Endodermal cell (in vitro differentiated cells): Measurements from ENCODE around the gene FASN. TPM values are rescaled to one million over a fixed set of nuclear protein-coding genes. Genes with fewer than 3 reads are reported as not detected.

Experiments
- DNase-seq: peaks from one replicate; pipeline ENCODE4 v3.0.0-alpha.2; 2017
- H3K27ac ChIP-seq: 2 replicates; pipeline ENCODE4 v1.5.1; 2013; ENCODE audit warnings: mild to moderate bottlenecking, low read depth, low read length, moderate library complexity
- H3K27me3 ChIP-seq: 2 replicates; pipeline ENCODE4 v1.6.1; 2013; ENCODE audit warnings: mild to moderate bottlenecking, low read length, moderate library complexity; ENCODE audit not compliant: insufficient read depth, control insufficient read depth, poor library complexity, severe bottlenecking
- H3K36me3 ChIP-seq: 2 replicates; pipeline ENCODE4 v1.7.0; 2013; ENCODE audit warnings: mild to moderate bottlenecking, low read length, moderate library complexity; ENCODE audit not compliant: control insufficient read depth, insufficient read depth
- H3K4me1 ChIP-seq: one replicate; pipeline ENCODE4 v1.7.0; 2013; ENCODE audit warnings: low read length; ENCODE audit not compliant: control insufficient read depth, insufficient read depth
- H3K4me3 ChIP-seq: 2 replicates; pipeline ENCODE4 v1.5.1; 2013; ENCODE audit warnings: mild to moderate bottlenecking, low read length, moderate library complexity
- H3K9ac ChIP-seq: 2 replicates; pipeline ENCODE4 v1.6.1; 2013; ENCODE audit warnings: mild to moderate bottlenecking, low read length, moderate library complexity; ENCODE audit not compliant: poor library complexity, severe bottlenecking; ENCODE audit errors: extremely low read depth
- H3K9me3 ChIP-seq: 2 replicates; pipeline ENCODE4 v1.6.1; 2013; ENCODE audit warnings: mild to moderate bottlenecking, low read length, moderate library complexity; ENCODE audit not compliant: control insufficient read depth
- H3K27ac Mint-ChIP-seq: 2 replicates; pipeline ENCODE4 v1.8.0; 2020; ENCODE audit warnings: mixed read lengths
- H3K27me3 Mint-ChIP-seq: 2 replicates; pipeline ENCODE4 v1.8.0; 2021; ENCODE audit warnings: mild to moderate bottlenecking, mixed read lengths; ENCODE audit not compliant: insufficient read depth
- H3K36me3 Mint-ChIP-seq: 2 replicates; pipeline ENCODE4 v1.8.0; 2020; ENCODE audit warnings: low read depth, mixed read lengths
- H3K4me1 Mint-ChIP-seq: 2 replicates; pipeline ENCODE4 v1.8.0; 2020; ENCODE audit warnings: mixed read lengths
- H3K4me3 Mint-ChIP-seq: 2 replicates; pipeline ENCODE4 v1.8.0; 2020; ENCODE audit warnings: mild to moderate bottlenecking, moderate library complexity, mixed read lengths
- H3K9me3 Mint-ChIP-seq: 2 replicates; pipeline ENCODE4 v1.8.0; 2020; ENCODE audit warnings: mild to moderate bottlenecking, mixed read lengths
- WGBS, 2 experiments: methylation state at CpG; one replicate each; pipeline versions ENCODE4 v1.1.5 to v1.1.7; 2013; ENCODE audit warnings: missing lambda C conversion rate in 2 of 2, mixed read lengths in 1 of 2; ENCODE audit not compliant: insufficient coverage in 1 of 2, insufficient read length in 1 of 2; 5-methylcytosine and 5-hydroxymethylcytosine counted together
- total RNA-seq, 2 donors: library from RNA; stranded (reverse); fragmentation: NEBNext Ultra II Directional in 1 of 2; extraction: Animal tissue kit (Norgen Biotek cat#: 25700) in 1 of 2; gene quantifications; 2 replicates in 1 of 2; 3 replicates in 1 of 2; pipeline ENCODE4 v1.2.1, GENCODE V29; 2021
- TF ChIP-seq, protein P1 (sequence below): fragments of 200-600 bp; sonication (generic); conservative IDR thresholded peaks from 2 replicates; pipeline ENCODE4 v1.5.0; 2021; ENCODE audit warnings: antibody characterized with exemption, mild to moderate bottlenecking

FASN gene
- total RNA-seq, 2 donors from 2014 or later, result 371 to 498 TPM

DNA sequence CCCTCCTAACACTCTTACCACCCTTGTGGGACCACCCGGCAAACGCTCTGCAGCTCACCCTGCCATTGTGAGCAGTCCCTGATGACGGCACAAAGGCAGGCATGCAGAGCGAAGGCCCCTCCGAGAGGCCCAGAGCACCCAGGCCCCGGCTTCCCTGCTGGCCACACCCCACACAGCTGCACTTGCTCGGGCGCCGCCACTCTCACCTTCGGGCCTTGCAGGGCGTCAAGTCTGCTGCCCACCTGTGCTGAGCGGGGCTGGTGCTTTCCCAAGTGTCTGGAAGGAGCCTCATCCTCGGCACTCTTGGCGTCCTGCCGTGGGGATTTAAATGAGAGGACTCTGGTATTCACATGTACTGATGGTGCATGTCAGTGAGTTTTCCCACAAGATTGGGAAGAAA, 30.3 kb upstream of the FASN start:
- Histone ChIP-seq H3K36me3 (no peaks in the 10 kb centered on the region), H3K4me1 (no peaks in the 10 kb centered on the region), H3K4me3 (no peak overlapping the region), H3K9ac (no peak overlapping the region), H3K27ac (no peak overlapping the region), H3K27me3 (no peaks in the 10 kb centered on the region), H3K9me3 (no peaks in the 10 kb centered on the region)
- H3K9me3 Mint-ChIP-seq, result no peaks in the 10 kb centered on the region
- no peak overlapping the region for H3K4me3 Mint-ChIP-seq
- no peaks in the 10 kb centered on the region for H3K27me3 Mint-ChIP-seq
- TF ChIP-seq, protein P1, sequence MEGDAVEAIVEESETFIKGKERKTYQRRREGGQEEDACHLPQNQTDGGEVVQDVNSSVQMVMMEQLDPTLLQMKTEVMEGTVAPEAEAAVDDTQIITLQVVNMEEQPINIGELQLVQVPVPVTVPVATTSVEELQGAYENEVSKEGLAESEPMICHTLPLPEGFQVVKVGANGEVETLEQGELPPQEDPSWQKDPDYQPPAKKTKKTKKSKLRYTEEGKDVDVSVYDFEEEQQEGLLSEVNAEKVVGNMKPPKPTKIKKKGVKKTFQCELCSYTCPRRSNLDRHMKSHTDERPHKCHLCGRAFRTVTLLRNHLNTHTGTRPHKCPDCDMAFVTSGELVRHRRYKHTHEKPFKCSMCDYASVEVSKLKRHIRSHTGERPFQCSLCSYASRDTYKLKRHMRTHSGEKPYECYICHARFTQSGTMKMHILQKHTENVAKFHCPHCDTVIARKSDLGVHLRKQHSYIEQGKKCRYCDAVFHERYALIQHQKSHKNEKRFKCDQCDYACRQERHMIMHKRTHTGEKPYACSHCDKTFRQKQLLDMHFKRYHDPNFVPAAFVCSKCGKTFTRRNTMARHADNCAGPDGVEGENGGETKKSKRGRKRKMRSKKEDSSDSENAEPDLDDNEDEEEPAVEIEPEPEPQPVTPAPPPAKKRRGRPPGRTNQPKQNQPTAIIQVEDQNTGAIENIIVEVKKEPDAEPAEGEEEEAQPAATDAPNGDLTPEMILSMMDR, result no peak
- peak; percentile 58 for DNase-seq
- H3K36me3 Mint-ChIP-seq, result peaks cover 31% of the 10 kb centered on the region
- no peak overlapping the region for H3K27ac Mint-ChIP-seq
- 92 to 94% methylated on average over 14 to 15 of the region's 15 CpGs for WGBS, 2 experiments
- H3K4me1 Mint-ChIP-seq, result peaks cover 2% of the 10 kb centered on the region

DNA sequence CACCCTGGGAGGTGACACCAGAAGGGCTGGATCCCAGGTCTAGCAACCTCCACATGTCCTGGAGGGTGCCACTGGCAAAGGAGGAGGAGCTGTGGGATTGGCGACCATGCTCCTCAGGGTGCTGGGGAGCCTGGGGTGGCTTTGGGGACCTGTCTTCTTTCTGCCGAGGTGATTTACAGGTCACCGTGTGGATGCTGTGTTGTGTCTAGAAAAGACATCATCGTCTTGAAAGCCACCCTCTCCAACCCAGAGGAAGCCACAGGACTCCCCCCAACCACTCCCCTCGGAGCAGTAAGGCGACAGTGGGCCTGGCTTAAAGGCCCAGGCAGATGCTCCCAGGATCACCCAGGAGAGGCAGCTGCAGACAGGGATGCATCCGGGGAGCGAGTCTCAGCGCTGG, 29.7 kb upstream of the FASN start:
- H3K9me3 ChIP-seq, result no peaks in the 10 kb centered on the region
- no peaks in the 10 kb centered on the region for H3K36me3 ChIP-seq
- no peak overlapping the region for H3K9ac ChIP-seq
- H3K36me3 Mint-ChIP-seq, result peaks cover 34% of the 10 kb centered on the region
- no peaks in the 10 kb centered on the region for H3K9me3 Mint-ChIP-seq
- no peak for DNase-seq
- no peak overlapping the region for H3K27ac Mint-ChIP-seq
- 90 to 97% methylated on average over 3 to 9 of the region's 9 CpGs for WGBS, 2 experiments
- H3K4me1 ChIP-seq, result no peaks in the 10 kb centered on the region
- H3K4me1 Mint-ChIP-seq, result peaks cover 2% of the 10 kb centered on the region
- H3K27ac ChIP-seq, result no peak overlapping the region
- TF ChIP-seq, protein P1, result no peak
- no peaks in the 10 kb centered on the region for H3K27me3 ChIP-seq
- H3K4me3 Mint-ChIP-seq, result no peak overlapping the region
- no peaks in the 10 kb centered on the region for H3K27me3 Mint-ChIP-seq
- H3K4me3 ChIP-seq, result no peak overlapping the region

DNA sequence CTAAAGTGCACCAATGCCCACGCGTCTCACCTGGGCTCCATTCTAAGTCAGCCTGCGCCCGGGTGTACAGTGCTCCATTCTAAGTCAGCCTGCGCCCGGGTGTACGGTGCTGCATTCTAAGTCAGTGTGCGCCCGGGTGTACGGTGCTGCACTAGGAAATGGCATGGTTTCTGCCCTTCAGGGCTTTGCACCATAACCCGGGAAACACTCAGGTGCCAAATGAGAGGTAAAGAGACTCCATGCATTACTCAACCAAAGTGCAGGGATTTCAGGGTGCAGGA, 29.2 kb upstream of the FASN start:
- H3K36me3 ChIP-seq, result no peaks in the 10 kb centered on the region
- TF ChIP-seq, protein P1, result no peak
- no peaks in the 10 kb centered on the region for H3K27me3 ChIP-seq
- H3K27ac ChIP-seq, result no peak overlapping the region
- H3K9ac ChIP-seq, result no peak overlapping the region
- no peak overlapping the region for H3K4me3 Mint-ChIP-seq
- H3K9me3 Mint-ChIP-seq, result no peaks in the 10 kb centered on the region
- no peak overlapping the region for H3K27ac Mint-ChIP-seq
- no peaks in the 10 kb centered on the region for H3K27me3 Mint-ChIP-seq
- 97 to 99% methylated on average over 11 of the region's 11 CpGs for WGBS, 2 experiments
- no peak overlapping the region for H3K4me3 ChIP-seq
- H3K4me1 ChIP-seq, result no peaks in the 10 kb centered on the region
- H3K4me1 Mint-ChIP-seq, result peaks cover 2% of the 10 kb centered on the region
- H3K36me3 Mint-ChIP-seq, result peaks cover 37% of the 10 kb centered on the region
- no peak for DNase-seq
- no peaks in the 10 kb centered on the region for H3K9me3 ChIP-seq
